Naive thymus-derived CD8-positive, alpha-beta T cell (primary cell): ENCODE results near the gene ANXA5. TPM values are rescaled to one million over a fixed set of nuclear protein-coding genes. Genes with fewer than 3 reads are reported as not detected.
"Not testable (repeated sequence)": the region's sequence is repeated elsewhere in the genome, so short reads cannot be mapped to it uniquely, and the experiment has no call there.

Source experiments
- ATAC-seq, 2 donors: fragments of 150-1000 bp; cut with Tn5 transposase in 1 of 2; sonication (Bioruptor Pico), chemical (Tn5 transposase) in 1 of 2; 1 replicate in 1 of 2; 2 replicates in 1 of 2; pipeline ENCODE4 v1.10.0; 2021; ENCODE audit warnings: mild to moderate bottlenecking in 2 of 2, moderate library complexity in 2 of 2
- POLR2A ChIA-PET: fragments of 350-600 bp; sonication (Branson Sonifier 250); formaldehyde crosslinking; loops from one replicate; lab custom pipeline; 2021; ENCODE audit warnings: antibody characterized with exemption; lab: Charles Lee
- DNase-seq, 10 donors: peaks; one replicate each; pipeline versions ENCODE4 v3.0.0 to v3.0.0-alpha.2; 2020 to 2022
- H3K27ac Mint-ChIP-seq, 10 donors: one replicate each; pipeline ENCODE4 v1.8.0; 2020 to 2022; ENCODE audit warnings: mild to moderate bottlenecking in 10 of 10, mixed read lengths in 10 of 10, moderate library complexity in 4 of 10, inconsistent platforms in 1 of 10
- H3K27me3 Mint-ChIP-seq, 5 donors: one replicate each; pipeline ENCODE4 v1.8.0; 2021 to 2022; ENCODE audit warnings: mixed read lengths in 5 of 5
- H3K36me3 Mint-ChIP-seq, 3 donors: one replicate each; pipeline ENCODE4 v1.8.0; 2020 to 2022; ENCODE audit warnings: mixed read lengths in 3 of 3, mild to moderate bottlenecking in 2 of 3, inconsistent platforms in 1 of 3
- H3K4me1 Mint-ChIP-seq, 4 donors: one replicate each; pipeline ENCODE4 v1.8.0; 2021 to 2022; ENCODE audit warnings: mixed read lengths in 4 of 4
- H3K4me3 Mint-ChIP-seq, 10 donors: one replicate each; pipeline ENCODE4 v1.8.0; 2020 to 2022; ENCODE audit warnings: mild to moderate bottlenecking in 10 of 10, mixed read lengths in 10 of 10, moderate library complexity in 6 of 10, inconsistent platforms in 1 of 10
- H3K9me3 Mint-ChIP-seq, 9 donors: one replicate each; pipeline ENCODE4 v1.8.0; 2020 to 2022; ENCODE audit warnings: mixed read lengths in 9 of 9, mild to moderate bottlenecking in 3 of 9, inconsistent platforms in 1 of 9, moderate library complexity in 1 of 9
- polyA plus RNA-seq, 3 donors: library from polyadenylated mRNA; unstranded; fragments of 300-500 nt; fragmentation: Illumina TruSeq; gene quantifications; one replicate each; pipeline ENCODE4 v1.2.3, GENCODE V29; 2021
- total RNA-seq, 8 experiments: library from RNA in 2 of 8; stranded (reverse) in 2 of 8; gene quantifications; one replicate each; pipeline ENCODE4 v1.2.3 and lab custom pipeline; 2021 to 2026

Gene ANXA5
- total and polyA plus RNA-seq, 5 experiments from 2014 or later = 24.8 to 93.3 (median 40.7) TPM

- no peak for DNase-seq
- Mint-ChIP-seq H3K27ac (no peak overlapping the region), H3K36me3 (peaks cover 6 to 59% (median 22%) of the 10 kb centered on the region in 3 donors)
These were observed 27.6 kb downstream of the ANXA5 start for GRCh38 chr4:121669163-121669550.

DNA sequence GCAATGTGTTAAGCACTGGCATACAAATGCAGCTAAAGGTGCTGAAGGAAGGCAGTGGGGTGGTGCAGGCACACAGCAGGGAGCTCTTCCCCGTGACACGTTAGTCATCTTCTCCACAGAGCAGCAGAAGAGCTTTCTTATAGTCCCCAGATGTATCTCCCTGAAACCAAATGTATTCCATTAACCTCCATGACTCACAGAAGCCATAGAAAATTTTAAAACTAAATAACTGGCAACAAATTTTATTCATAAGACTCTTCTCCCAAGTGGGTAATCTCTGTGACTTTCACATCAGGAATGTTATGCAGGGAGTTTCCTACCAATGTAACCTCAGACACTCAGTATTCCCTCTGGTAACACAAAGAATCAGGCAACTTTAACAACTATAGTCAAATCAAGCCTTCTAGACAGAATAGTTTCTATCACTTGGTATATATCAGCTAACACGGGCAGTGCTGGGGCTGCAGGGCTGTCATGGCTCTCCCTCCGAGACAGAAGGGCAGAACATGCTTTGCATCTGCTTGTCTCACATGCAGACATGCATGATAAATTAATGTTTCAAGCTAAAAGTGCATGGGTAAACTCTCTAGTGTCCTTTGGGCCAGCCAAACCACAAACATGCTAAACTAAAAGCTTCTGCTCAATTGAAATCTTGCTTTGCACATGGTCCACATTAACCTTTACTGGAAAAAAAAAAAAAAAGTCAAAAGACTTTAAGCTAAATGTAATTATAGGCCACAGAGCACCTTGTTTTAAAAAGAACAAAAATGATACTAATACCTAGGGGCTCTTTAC, 28.2 kb downstream of the ANXA5 start:
- peaks cover 8 to 58% (median 23%) of the 10 kb centered on the region in 3 donors for H3K36me3 Mint-ChIP-seq
- no peak for ATAC-seq
- H3K9me3 Mint-ChIP-seq = no peaks in the 10 kb centered on the region
- H3K4me1 Mint-ChIP-seq = peaks cover 0 to 2% (median 0%) of the 10 kb centered on the region in 4 donors
- no peaks in the 10 kb centered on the region for H3K27me3 Mint-ChIP-seq
- no peak for DNase-seq
- H3K27ac Mint-ChIP-seq = no peak overlapping the region
- H3K4me3 Mint-ChIP-seq = no peak overlapping the region
- POLR2A ChIA-PET = no interaction called here

More at GRCh38 chr4:121669163-121669550, 27.6 kb downstream of the ANXA5 start:
- Mint-ChIP-seq H3K4me1 (peaks cover 0 to 2% (median 0%) of the 10 kb centered on the region in 4 donors), H3K9me3 (no peaks in the 10 kb centered on the region), H3K27me3 (no peaks in the 10 kb centered on the region), H3K4me3 (no peak overlapping the region)
- POLR2A ChIA-PET = no interaction called here
- no peak for ATAC-seq

DNA sequence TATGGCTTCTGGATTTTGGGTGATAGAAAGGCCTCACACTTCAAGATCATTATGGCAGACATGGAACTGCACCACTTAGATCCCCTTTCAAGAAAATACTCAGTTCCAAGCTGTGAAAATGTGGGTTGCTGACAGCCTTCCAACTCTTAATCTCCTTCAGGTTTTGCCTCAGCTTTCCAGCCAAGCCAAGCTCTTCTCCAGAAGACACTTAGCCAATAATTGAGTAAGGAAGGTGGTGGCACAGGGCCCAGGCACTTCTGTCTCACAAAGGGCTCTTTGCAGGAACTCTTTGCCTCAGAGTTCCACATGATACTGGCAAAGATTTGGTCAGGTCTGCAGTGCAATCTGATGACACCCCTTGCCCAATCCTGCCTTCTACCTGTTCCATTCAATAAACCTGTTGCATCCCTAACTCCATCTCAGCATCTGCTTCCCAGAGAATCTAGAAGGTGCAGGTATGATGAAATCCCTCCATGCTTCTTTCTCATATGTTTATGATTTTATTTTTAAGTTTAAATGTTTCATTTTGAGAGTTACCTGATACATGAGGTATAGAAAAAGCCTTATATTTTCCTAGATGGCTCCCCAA, 30.6 kb downstream of the ANXA5 start:
- Mint-ChIP-seq H3K27ac (no peak overlapping the region), H3K4me3 (no peak overlapping the region), H3K36me3 (peaks cover 8 to 44% (median 19%) of the 10 kb centered on the region in 3 donors), H3K9me3 (no peaks in the 10 kb centered on the region), H3K4me1 (no peaks in the 10 kb centered on the region), H3K27me3 (peaks cover 0 to 5% (median 0%) of the 10 kb centered on the region in 5 donors)
- POLR2A ChIA-PET = no interaction called here
- no peak for ATAC-seq
- DNase-seq = no peak

DNA sequence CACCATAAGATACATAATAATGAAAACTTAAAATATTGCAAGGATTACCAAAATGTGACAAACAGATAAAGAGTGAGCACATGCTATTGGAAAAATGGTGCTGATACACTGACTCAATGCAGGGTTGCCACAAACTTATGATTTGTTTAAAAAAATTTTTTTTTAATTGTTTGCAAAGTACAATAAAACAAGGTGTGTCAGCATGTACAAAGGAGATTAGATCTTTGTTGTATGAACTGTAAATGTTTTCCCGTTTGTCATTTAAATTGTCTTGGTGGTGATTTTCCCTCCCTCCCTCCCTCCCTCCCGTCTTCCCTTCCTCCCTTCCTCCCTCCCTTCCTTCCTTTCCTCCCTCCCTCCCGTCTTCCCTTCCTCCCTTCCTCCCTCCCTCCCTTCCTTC, 31.4 kb downstream of the ANXA5 start:
- POLR2A ChIA-PET = no interaction called here
- ATAC-seq = no peak
- peaks cover 8 to 39% (median 19%) of the 10 kb centered on the region in 3 donors for H3K36me3 Mint-ChIP-seq

GRCh38 chr4:121662225-121662624, 34.6 kb downstream of the ANXA5 start:
- POLR2A ChIA-PET = no interaction called here
- Mint-ChIP-seq H3K4me1 (no peaks in the 10 kb centered on the region), H3K4me3 (no peak overlapping the region), H3K27me3 (peaks cover 0 to 6% (median 2%) of the 10 kb centered on the region in 5 donors), H3K36me3 (peaks cover 8 to 13% (median 9%) of the 10 kb centered on the region in 3 donors), H3K27ac (no peak overlapping the region), H3K9me3 (peaks cover 0 to 4% (median 0%) of the 10 kb centered on the region in 9 donors)
- DNase-seq (no peak), ATAC-seq (no peak)

More for the DNA sequence above, 31.4 kb downstream of the ANXA5 start:
- no peak for DNase-seq
- H3K9me3 Mint-ChIP-seq = peaks cover 0 to 4% (median 0%) of the 10 kb centered on the region in 9 donors
- H3K27ac Mint-ChIP-seq = no peak overlapping the region
- no peaks in the 10 kb centered on the region for H3K4me1 Mint-ChIP-seq
- peaks cover 0 to 6% (median 0%) of the 10 kb centered on the region in 5 donors for H3K27me3 Mint-ChIP-seq
- H3K4me3 Mint-ChIP-seq = no peak overlapping the region

- H3K4me1 Mint-ChIP-seq, H3K36me3 Mint-ChIP-seq, H3K9me3 Mint-ChIP-seq, ATAC-seq, H3K4me3 Mint-ChIP-seq, H3K27me3 Mint-ChIP-seq, DNase-seq, H3K27ac Mint-ChIP-seq, POLR2A ChIA-PET: not testable (repeated sequence)
These were observed 36.4 kb downstream of the ANXA5 start for GRCh38 chr4:121660175-121660933.

GRCh38 chr4:121658125-121658524, 38.7 kb downstream of the ANXA5 start:
- Mint-ChIP-seq H3K9me3 (peaks cover 0 to 4% (median 0%) of the 10 kb centered on the region in 9 donors), H3K4me1 (no peaks in the 10 kb centered on the region), H3K27ac (no peak overlapping the region), H3K27me3 (peaks cover 0 to 7% (median 5%) of the 10 kb centered on the region in 5 donors), H3K36me3 (peaks cover 2 to 3% (median 2%) of the 10 kb centered on the region in 3 donors), H3K4me3 (no peak overlapping the region)
- ATAC-seq (no peak), DNase-seq (no peak)
- POLR2A ChIA-PET = no interaction called here

- DNase-seq (peak in 1 of 10 donors; percentile 6), ATAC-seq (no peak)
- H3K9me3 Mint-ChIP-seq = peaks cover 0 to 4% (median 0%) of the 10 kb centered on the region in 9 donors
- H3K4me3 Mint-ChIP-seq = no peak overlapping the region
- H3K27ac Mint-ChIP-seq = no peak overlapping the region
- peaks cover 0 to 2% (median 0%) of the 10 kb centered on the region in 3 donors for H3K36me3 Mint-ChIP-seq
- peaks cover 3 to 15% (median 7%) of the 10 kb centered on the region in 5 donors for H3K27me3 Mint-ChIP-seq
- POLR2A ChIA-PET = no interaction called here
- H3K4me1 Mint-ChIP-seq = no peaks in the 10 kb centered on the region
These were observed 40.5 kb downstream of the ANXA5 start for GRCh38 chr4:121656269-121656641.

GRCh38 chr4:121655320-121656268, 41.2 kb downstream of the ANXA5 start:
- no peak for ATAC-seq
- Mint-ChIP-seq H3K27ac (no peak overlapping the region), H3K4me1 (no peaks in the 10 kb centered on the region), H3K27me3 (peaks cover 2 to 15% (median 7%) of the 10 kb centered on the region in 5 donors), H3K9me3 (peaks cover 0 to 2% (median 0%) of the 10 kb centered on the region in 9 donors), H3K4me3 (no peak overlapping the region), H3K36me3 (peaks cover 0 to 2% (median 0%) of the 10 kb centered on the region in 3 donors)
- DNase-seq = no peak
- POLR2A ChIA-PET = no interaction called here

DNA sequence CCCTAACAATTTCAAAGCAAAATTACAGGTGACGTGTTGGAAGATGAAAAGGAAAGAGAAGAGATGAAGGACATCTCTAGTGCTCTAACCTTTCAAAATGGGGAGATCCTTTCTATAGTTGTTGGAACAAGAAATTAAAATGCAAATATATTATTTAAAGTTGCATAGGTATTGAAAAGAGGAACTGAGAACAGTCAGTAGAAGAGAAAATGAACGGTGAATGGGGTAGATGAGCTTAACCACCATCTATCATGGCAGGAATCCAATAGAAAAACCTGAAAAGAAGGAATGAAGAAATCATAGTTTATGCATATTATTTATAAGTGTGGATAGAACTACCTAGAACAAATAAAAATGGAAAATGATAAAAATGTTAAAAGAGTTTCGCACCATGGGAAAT, 42.0 kb downstream of the ANXA5 start:
- ATAC-seq (no peak), DNase-seq (no peak)
- no peak overlapping the region for H3K4me3 Mint-ChIP-seq
- peaks cover 4 to 18% (median 7%) of the 10 kb centered on the region in 5 donors for H3K27me3 Mint-ChIP-seq
- no peaks in the 10 kb centered on the region for H3K9me3 Mint-ChIP-seq
- H3K4me1 Mint-ChIP-seq = no peaks in the 10 kb centered on the region
- H3K36me3 Mint-ChIP-seq = no peaks in the 10 kb centered on the region
- no peak overlapping the region for H3K27ac Mint-ChIP-seq
- POLR2A ChIA-PET = no interaction called here

- H3K36me3 Mint-ChIP-seq = no peaks in the 10 kb centered on the region
- no peaks in the 10 kb centered on the region for H3K4me1 Mint-ChIP-seq
- peaks cover 7 to 18% (median 10%) of the 10 kb centered on the region in 5 donors for H3K27me3 Mint-ChIP-seq
- H3K4me3 Mint-ChIP-seq = no peak overlapping the region
- POLR2A ChIA-PET = no interaction called here
- no peaks in the 10 kb centered on the region for H3K9me3 Mint-ChIP-seq
- DNase-seq (no peak), ATAC-seq (no peak)
- no peak overlapping the region for H3K27ac Mint-ChIP-seq
These were observed 42.8 kb downstream of the ANXA5 start for GRCh38 chr4:121653986-121654385.

DNA sequence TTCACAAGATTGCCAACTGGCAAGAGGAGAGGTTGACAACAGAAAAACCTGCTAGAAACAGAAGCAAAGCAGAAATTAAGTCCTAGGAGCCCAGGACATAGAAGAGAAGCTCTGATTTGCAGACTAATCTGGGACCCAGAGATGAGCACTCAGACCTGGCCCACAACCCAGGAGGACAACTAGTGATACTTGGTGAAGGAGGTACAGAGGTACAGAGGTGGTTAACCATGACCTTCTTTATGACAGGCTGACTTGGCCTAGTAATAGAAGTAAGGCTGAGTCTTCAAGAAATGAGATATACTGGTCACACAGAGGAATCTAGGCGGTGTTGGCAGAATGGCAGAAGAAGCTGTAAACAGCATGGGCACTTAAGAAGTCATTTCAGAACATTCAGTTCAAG, 43.6 kb downstream of the ANXA5 start:
- no peak overlapping the region for H3K4me3 Mint-ChIP-seq
- no peaks in the 10 kb centered on the region for H3K36me3 Mint-ChIP-seq
- peaks cover 7 to 18% (median 10%) of the 10 kb centered on the region in 5 donors for H3K27me3 Mint-ChIP-seq
- ATAC-seq (no peak), DNase-seq (no peak)
- no peaks in the 10 kb centered on the region for H3K9me3 Mint-ChIP-seq
- POLR2A ChIA-PET = no interaction called here
- no peak overlapping the region for H3K27ac Mint-ChIP-seq
- no peaks in the 10 kb centered on the region for H3K4me1 Mint-ChIP-seq
